ENCODE measurements around the gene KLHL22.

GRCh38 chr22:20471126-20471833 lies 24.3 kb downstream of the KLHL22 start:
- TF ChIP-seq CTCF (IDR thresholded peaks at IDR 0.05; ENCODE audit: borderline replicate concordance, extremely low read depth, low read length, poor library complexity, severe bottlenecking) (no peak), EZH2 (IDR thresholded peaks at IDR 0.05; ENCODE audit: borderline replicate concordance, low read depth, low read length, severe bottlenecking) (no peak)

Data from DND-41 (cell line).